Prostate gland (tissue), 2 donors: ENCODE results near the gene POLR2H. TPM values are rescaled to one million over a fixed set of nuclear protein-coding genes. Genes with fewer than 3 reads are reported as not detected.
A peak's percentile ranks its signal among the peaks of the same experiment; 100 is the strongest.

Experiments used
- DNase-seq: peaks from one replicate; pipeline ENCODE4 v3.0.0-alpha.2; 2019; ENCODE audit warnings: low spot score
- H3K27ac ChIP-seq, 2 donors: fragments of 200-600 bp; sonication (generic); 2 replicates each; pipeline ENCODE4 v1.5.1; 2017 to 2019
- H3K27me3 ChIP-seq: fragments of 200-600 bp; sonication (generic); replicated peaks from 2 replicates; pipeline ENCODE4 v1.5.1; 2019; ENCODE audit not compliant: insufficient read depth
- H3K36me3 ChIP-seq, 2 donors: fragments of 200-600 bp; sonication (generic); 1 replicate in 1 of 2; 2 replicates in 1 of 2; pipeline versions ENCODE4 v1.5.1 to v1.8.1; 2017 to 2019
- H3K4me1 ChIP-seq: fragments of 200-600 bp; sonication (generic); replicated peaks from 2 replicates; pipeline ENCODE4 v1.5.1; 2019
- H3K4me3 ChIP-seq, 2 donors: fragments of 200-600 bp; sonication (generic); 2 replicates each; pipeline ENCODE4 v1.5.1; 2017 to 2019
- H3K9me3 ChIP-seq: fragments of 200-600 bp; sonication (generic); 2 replicates; pipeline ENCODE4 v1.5.1; 2017
- POLR2A ChIP-seq: fragments of 450-650 bp; IDR thresholded peaks from one replicate; pipeline ENCODE4 v1.6.1; 2016; ENCODE audit warnings: antibody characterized with exemption, mild to moderate bottlenecking
- POLR2AphosphoS5 ChIP-seq: sonication (generic); formaldehyde crosslinking; IDR thresholded peaks from one replicate; pipeline ENCODE4 v1.6.1; 2017; ENCODE audit warnings: antibody characterized with exemption
- WGBS: methylation state at CpG from one replicate; pipeline ENCODE4 v1.1.5; 2018; 5-methylcytosine and 5-hydroxymethylcytosine counted together
- intact Hi-C: fragments of 100-400 bp; cut with DNase I; formaldehyde crosslinking; loops from one replicate; pipeline ENCODE4 v1.14.2; 2022
- total RNA-seq, 2 donors: library from RNA; depleted of rRNA; stranded (reverse); fragments of >200 nt; gene quantifications; one replicate each; pipeline ENCODE4 v1.1.0, GENCODE V29; 2016
- TF ChIP-seq, protein P1 (sequence below), 4 experiments: fragments of 200-600 bp in 2 of 4; fragments of 450-650 bp in 2 of 4; sonication (generic) in 2 of 4; IDR thresholded peaks; 1 replicate in 3 of 4; 2 replicates in 1 of 4; pipeline ENCODE4 v1.5.1; 2016 to 2019; ENCODE audit warnings: antibody characterized with exemption in 4 of 4, mild to moderate bottlenecking in 2 of 4, moderate library complexity in 2 of 4

Gene POLR2H
- 10 to 100 TPM; 62.7 to 89.2 TPM for total RNA-seq

DNA sequence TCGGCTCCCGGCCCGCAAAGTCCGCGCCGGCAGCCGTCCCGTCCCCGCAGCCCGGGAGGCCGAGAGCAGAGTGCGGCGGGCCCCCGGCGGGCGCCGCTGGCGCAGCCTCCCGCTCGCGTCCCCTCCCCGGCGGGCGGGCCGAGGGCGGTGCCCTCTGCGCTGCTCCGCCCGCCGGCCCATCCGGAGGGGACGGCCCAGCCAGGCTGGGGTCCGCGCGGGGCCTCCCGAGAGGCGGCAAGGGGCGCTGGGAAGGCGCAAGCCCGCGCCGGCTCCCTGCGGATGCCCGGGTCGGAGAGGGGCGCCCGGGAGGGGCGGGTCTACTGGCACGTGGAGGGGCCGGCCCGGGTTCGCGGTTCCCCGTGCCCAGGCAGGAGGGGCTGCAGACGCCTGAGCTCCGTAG is at the start of gene POLR2H, which contains the start of gene CLCN2:
Gene POLR2H, plus strand, starts transcription at position 179 of the 400 bp plus-strand sequence. CDS start 1,783 bp downstream, outside the sequence.
Gene CLCN2, minus strand, starts transcription at position 74 of the 400 bp plus-strand sequence. CDS start 126 bp downstream, outside the sequence.
- TF ChIP-seq, protein P1, sequence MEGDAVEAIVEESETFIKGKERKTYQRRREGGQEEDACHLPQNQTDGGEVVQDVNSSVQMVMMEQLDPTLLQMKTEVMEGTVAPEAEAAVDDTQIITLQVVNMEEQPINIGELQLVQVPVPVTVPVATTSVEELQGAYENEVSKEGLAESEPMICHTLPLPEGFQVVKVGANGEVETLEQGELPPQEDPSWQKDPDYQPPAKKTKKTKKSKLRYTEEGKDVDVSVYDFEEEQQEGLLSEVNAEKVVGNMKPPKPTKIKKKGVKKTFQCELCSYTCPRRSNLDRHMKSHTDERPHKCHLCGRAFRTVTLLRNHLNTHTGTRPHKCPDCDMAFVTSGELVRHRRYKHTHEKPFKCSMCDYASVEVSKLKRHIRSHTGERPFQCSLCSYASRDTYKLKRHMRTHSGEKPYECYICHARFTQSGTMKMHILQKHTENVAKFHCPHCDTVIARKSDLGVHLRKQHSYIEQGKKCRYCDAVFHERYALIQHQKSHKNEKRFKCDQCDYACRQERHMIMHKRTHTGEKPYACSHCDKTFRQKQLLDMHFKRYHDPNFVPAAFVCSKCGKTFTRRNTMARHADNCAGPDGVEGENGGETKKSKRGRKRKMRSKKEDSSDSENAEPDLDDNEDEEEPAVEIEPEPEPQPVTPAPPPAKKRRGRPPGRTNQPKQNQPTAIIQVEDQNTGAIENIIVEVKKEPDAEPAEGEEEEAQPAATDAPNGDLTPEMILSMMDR (IDR thresholded peaks at IDR 0.05), result no peak
- TF ChIP-seq POLR2AphosphoS5 (no peak), POLR2A (peak; percentile 80)
- Histone ChIP-seq H3K9me3 (no peaks in the 10 kb centered on the region), H3K27ac (peak within 1 kb of the TSS; percentile 94 to 97), H3K4me1 (peaks cover 3% of the 10 kb centered on the region), H3K36me3 (peaks cover 0 to 6% of the 10 kb centered on the region in 2 donors), H3K27me3 (no peaks in the 10 kb centered on the region), H3K4me3 (peak within 1 kb of the TSS; percentile 64 to 71)
- intact Hi-C loops, result loop anchor here (5.0 kb wide), 2 partner anchors 44 to 64 kb away; partner anchors contain the start of gene PSMD2
- peak; percentile 27 for DNase-seq
- 1% methylated on average over 23 of the region's 56 CpGs for WGBS

DNA sequence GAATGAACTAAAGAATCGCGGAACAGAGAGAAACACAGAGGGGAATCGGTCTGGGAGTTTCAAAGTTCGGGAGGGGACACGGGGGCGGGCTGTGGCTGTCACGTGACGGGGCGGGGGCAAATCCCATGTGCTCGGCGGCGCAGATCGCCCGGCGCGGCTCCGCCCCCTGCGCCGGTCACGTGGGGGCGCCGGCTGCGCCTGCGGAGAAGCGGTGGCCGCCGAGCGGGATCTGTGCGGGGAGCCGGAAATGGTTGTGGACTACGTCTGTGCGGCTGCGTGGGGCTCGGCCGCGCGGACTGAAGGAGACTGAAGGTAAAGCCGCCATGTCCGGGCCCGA is 47.2 kb upstream of the POLR2H start, which contains the start of gene EIF4G1:
Gene EIF4G1, plus strand, starts transcription at position 244 of the 337 bp plus-strand sequence. CDS start 1,191 bp downstream, outside the sequence.
- no peaks in the 10 kb centered on the region for H3K27me3 ChIP-seq
- intact Hi-C loops, result loop anchor here (2.0 kb wide), 1 partner anchor 16 kb away; the partner anchor contains the start of gene PSMD2
- peak within 1 kb of the TSS; percentile 93 to 96 for H3K27ac ChIP-seq
- no peaks in the 10 kb centered on the region for H3K36me3 ChIP-seq
- H3K4me3 ChIP-seq, result peak within 1 kb of the TSS; percentile 59 to 67
- TF ChIP-seq POLR2AphosphoS5 (peak; percentile 71), POLR2A (peak; percentile 71)
- TF ChIP-seq, protein P1 (IDR thresholded peaks at IDR 0.05), result no peak
- peak; percentile 93 for DNase-seq
- under 1% methylated on average over 37 of the region's 40 CpGs for WGBS
- peaks cover 14% of the 10 kb centered on the region for H3K4me1 ChIP-seq
- H3K9me3 ChIP-seq, result no peaks in the 10 kb centered on the region

DNA sequence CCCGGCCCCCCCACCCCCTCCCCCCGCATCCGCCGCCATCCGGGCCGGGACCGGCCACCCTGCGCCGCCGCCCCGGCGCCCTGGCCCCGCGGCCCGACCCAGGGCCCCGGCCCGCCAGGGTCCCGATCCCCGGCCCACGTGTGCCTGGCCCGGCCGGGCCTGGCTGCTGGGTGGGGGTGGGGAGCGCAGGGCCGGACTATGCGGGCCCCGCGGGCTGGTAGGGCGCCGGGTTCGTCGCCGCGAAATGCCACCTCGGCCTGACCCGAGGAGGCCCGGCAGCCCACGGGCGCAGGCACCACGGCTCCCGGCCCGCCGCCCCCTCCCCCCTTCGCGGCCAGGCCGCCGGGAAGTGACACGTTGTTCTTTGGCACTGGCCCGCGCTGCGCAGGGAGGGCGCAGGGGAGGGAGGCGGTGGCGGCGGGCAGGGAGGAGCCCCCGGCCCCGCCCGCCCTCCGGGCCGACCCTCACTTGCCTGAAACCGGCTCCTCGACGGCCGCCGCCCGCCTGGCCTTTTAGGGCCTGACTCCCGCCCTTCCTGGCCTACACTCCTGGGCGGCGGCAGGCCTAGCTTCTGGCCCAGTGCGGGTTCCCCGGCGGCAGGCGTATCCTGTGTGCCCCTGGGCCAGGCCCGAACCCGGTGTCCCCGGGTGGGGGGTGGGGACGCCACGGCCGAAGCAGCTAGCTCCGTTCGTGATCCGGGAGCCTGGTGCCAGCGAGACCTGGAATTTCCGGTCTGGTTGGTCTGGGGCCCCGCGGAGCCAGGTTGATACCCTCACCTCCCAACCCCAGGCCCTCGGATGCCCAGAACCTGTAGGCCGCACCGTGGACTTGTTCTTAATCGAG is 46.6 kb upstream of the POLR2H start:
- Histone ChIP-seq H3K4me1 (peaks cover 19% of the 10 kb centered on the region), H3K4me3 (peak overlapping the region; percentile 59 to 67), H3K27ac (peak overlapping the region; percentile 93 to 96), H3K27me3 (no peaks in the 10 kb centered on the region), H3K36me3 (no peaks in the 10 kb centered on the region), H3K9me3 (no peaks in the 10 kb centered on the region)
- DNase-seq, result peak; percentile 69
- TF ChIP-seq POLR2A, result peak; percentile 39
- TF ChIP-seq POLR2AphosphoS5, result peak; percentile 42
- TF ChIP-seq, protein P1 (IDR thresholded peaks at IDR 0.05), result no peak
- intact Hi-C loops, result loop anchor here (2.0 to 5.0 kb wide), 2 partner anchors 16 to 47 kb away; partner anchors contain the start of genes CLCN2, POLR2H and PSMD2
- under 1% methylated on average over 73 of the region's 89 CpGs for WGBS

DNA sequence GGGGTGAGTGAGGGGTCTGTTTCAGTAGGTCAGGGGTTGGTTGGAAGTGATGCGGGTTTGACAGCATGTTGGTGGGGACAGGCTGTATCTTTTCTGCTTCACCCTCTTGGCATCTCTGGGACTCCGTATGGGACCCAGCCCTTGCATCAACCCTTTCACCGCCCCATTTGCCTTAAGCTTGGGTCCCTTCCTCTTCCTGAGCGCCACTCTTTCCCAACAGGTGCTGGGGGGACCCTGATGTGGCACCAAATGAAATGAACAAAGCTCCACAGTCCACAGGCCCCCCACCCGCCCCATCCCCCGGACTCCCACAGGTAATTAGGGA is 46.0 kb upstream of the POLR2H start:
- WGBS, result 19% methylated on average over 6 of the region's 6 CpGs
- H3K36me3 ChIP-seq, result no peaks in the 10 kb centered on the region
- H3K4me1 ChIP-seq, result peaks cover 22% of the 10 kb centered on the region
- TF ChIP-seq POLR2AphosphoS5 (no peak), POLR2A (no peak)
- TF ChIP-seq, protein P1 (IDR thresholded peaks at IDR 0.05), result no peak
- intact Hi-C loops, result loop anchor here (2.0 to 5.0 kb wide), 2 partner anchors 17 to 47 kb away; partner anchors contain the start of genes CLCN2, POLR2H and PSMD2
- H3K27me3 ChIP-seq, result no peaks in the 10 kb centered on the region
- no peaks in the 10 kb centered on the region for H3K9me3 ChIP-seq
- peak overlapping the region; percentile 93 to 96 for H3K27ac ChIP-seq
- DNase-seq, result no peak
- H3K4me3 ChIP-seq, result peak overlapping the region; percentile 59 to 67
